A673 (cell line): ENCODE results near the gene LENEP.
A peak's percentile ranks its signal among the peaks of the same experiment; 100 is the strongest.

Experiments used
- CTCF ChIP-seq: fragments of 300-800, 200-600 bp; sonication (generic); conservative IDR thresholded peaks from 2 replicates; pipeline ENCODE4 v1.5.1; 2017; ENCODE audit warnings: low read depth, mild to moderate bottlenecking, antibody characterized with exemption, low read length, moderate library complexity, mixed read lengths
- EZH2 ChIP-seq: fragments of 200-600 bp; sonication (generic); IDR thresholded peaks from 2 replicates; pipeline ENCODE4 v1.6.1; 2017; ENCODE audit warnings: borderline replicate concordance, low read depth, mild to moderate bottlenecking, mixed read lengths, antibody characterized with exemption, low read length; ENCODE audit not compliant: poor library complexity, severe bottlenecking

GRCh38 chr1:154998818-154999570 lies 5.6 kb downstream of the LENEP start:
- TF ChIP-seq CTCF (peak; percentile 99), EZH2 (no peak)
